Sigmoid colon (tissue), 3 donors: ENCODE data around the gene SIN3A.

Source experiments
- CTCF ChIP-seq, 4 experiments: fragments of 450-650 bp in 3 of 4; fragments of 200-600 bp in 1 of 4; IDR thresholded peaks; one replicate each; pipeline ENCODE4 v1.5.1; 2016 to 2019; ENCODE audit warnings: antibody characterized with exemption in 4 of 4, mild to moderate bottlenecking in 3 of 4, moderate library complexity in 2 of 4
- POLR2A ChIP-seq, 2 donors: fragments of 450-650 bp; IDR thresholded peaks; one replicate each; pipeline ENCODE4 v1.6.1; 2016; ENCODE audit warnings: antibody characterized with exemption in 2 of 2, mild to moderate bottlenecking in 2 of 2, moderate library complexity in 2 of 2

GRCh38 chr15:75327005-75327404, 124.5 kb downstream of the SIN3A start:
- TF ChIP-seq CTCF (IDR thresholded peaks at IDR 0.05) (no peak), POLR2A (IDR thresholded peaks at IDR 0.05) (no peak)
